ENCODE results near the gene RPS8.

RPS8 gene

GRCh38 chr1:44801491-44802305, 26.4 kb downstream of the RPS8 start:
- TF ChIP-seq, protein P1, sequence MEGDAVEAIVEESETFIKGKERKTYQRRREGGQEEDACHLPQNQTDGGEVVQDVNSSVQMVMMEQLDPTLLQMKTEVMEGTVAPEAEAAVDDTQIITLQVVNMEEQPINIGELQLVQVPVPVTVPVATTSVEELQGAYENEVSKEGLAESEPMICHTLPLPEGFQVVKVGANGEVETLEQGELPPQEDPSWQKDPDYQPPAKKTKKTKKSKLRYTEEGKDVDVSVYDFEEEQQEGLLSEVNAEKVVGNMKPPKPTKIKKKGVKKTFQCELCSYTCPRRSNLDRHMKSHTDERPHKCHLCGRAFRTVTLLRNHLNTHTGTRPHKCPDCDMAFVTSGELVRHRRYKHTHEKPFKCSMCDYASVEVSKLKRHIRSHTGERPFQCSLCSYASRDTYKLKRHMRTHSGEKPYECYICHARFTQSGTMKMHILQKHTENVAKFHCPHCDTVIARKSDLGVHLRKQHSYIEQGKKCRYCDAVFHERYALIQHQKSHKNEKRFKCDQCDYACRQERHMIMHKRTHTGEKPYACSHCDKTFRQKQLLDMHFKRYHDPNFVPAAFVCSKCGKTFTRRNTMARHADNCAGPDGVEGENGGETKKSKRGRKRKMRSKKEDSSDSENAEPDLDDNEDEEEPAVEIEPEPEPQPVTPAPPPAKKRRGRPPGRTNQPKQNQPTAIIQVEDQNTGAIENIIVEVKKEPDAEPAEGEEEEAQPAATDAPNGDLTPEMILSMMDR (conservative IDR thresholded peaks at IDR 0.05), result no peak
- H3K27ac ChIP-seq, result no peak overlapping the region

DNA sequence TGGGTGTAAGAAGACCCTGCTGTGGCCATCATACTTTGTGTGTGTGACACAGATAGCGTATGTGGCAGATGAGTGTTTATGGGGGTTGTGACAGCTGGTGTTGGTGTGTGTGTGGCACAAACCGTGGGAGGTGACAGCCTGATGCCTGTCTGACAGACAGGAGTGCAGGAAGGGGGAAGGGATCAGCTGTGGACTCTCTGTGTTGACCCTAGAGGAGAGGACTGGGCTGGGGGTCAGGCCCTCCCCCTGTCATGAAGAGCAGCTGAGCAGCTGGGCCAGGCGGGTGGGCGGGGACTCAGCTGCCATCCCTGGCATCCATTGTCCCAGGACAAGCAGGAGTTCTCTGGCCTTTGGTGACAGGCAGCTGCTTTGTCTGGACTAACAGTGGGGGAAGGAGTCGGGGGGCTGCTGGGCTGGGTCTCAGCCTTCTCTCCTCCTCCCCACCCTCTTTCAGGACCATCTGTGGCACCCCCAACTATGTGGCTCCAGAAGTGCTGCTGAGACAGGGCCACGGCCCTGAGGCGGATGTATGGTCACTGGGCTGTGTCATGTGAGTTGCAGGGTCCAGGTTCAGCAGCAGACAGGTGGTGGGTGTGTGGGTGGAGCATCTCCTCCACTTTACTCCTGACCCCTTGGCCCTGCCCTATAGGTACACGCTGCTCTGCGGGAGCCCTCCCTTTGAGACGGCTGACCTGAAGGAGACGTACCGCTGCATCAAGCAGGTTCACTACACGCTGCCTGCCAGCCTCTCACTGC, 27.1 kb downstream of the RPS8 start:
- TF ChIP-seq, protein P1 (conservative IDR thresholded peaks at IDR 0.05), result no peak
- H3K27ac ChIP-seq, result no peak overlapping the region

DNA sequence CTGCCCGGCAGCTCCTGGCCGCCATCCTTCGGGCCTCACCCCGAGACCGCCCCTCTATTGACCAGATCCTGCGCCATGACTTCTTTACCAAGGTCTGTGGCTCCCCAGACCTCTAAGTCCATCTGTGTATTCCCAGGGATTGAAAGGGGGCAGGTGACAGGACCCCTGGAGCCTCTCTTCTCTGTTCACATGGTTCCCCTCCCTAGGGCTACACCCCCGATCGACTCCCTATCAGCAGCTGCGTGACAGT, 27.6 kb downstream of the RPS8 start:
- no peak overlapping the region for H3K27ac ChIP-seq
- TF ChIP-seq, protein P1 (conservative IDR thresholded peaks at IDR 0.05), result no peak

DNA sequence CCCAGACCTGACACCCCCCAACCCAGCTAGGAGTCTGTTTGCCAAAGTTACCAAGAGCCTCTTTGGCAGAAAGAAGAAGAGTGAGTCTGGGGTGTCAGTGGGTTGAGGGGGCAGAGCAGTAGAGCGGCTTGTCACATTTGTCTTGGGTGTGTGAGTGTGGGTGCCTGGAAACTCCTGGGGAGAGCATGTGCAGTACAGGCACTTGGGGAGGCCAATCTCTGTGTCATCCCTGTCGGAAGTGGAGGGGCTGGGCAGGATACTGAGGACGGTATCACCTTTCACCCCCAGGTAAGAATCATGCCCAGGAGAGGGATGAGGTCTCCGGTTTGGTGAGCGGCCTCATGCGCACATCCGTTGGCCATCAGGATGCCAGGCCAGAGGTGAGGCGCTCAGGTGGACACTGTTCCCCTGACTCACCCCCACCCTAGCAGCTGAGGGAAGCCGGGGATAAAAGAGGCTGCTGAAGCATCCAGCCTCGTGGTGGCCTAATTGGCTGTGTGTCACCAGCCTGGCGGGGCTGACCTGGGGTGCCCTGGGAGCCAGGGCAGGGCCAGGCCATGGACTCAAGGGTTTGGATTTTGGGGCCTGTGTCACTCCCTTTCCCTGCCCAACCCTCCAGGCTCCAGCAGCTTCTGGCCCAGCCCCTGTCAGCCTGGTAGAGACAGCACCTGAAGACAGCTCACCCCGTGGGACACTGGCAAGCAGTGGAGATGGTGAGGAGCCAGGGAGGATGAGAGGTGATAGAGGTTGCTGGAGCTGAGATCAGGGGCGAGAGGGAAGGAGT, 28.2 kb downstream of the RPS8 start:
- no peak overlapping the region for H3K27ac ChIP-seq
- TF ChIP-seq, protein P1 (conservative IDR thresholded peaks at IDR 0.05), result no peak

DNA sequence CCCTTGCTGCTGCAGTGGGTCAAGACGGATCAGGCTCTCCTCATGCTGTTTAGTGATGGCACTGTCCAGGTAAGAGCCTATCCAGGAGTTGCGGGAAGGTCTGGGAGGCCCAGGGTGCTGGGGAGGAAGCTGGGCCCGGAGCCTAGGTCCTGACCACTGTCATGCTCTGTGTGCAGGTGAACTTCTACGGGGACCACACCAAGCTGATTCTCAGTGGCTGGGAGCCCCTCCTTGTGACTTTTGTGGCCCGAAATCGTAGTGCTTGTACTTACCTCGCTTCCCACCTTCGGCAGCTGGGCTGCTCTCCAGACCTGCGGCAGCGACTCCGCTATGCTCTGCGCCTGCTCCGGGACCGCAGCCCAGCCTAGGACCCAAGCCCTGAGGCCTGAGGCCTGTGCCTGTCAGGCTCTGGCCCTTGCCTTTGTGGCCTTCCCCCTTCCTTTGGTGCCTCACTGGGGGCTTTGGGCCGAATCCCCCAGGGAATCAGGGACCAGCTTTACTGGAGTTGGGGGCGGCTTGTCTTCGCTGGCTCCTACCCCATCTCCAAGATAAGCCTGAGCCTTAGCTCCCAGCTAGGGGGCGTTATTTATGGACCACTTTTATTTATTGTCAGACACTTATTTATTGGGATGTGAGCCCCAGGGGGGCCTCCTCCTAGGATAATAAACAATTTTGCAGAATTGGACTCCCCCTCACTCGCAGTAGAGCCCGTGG, 30.1 kb downstream of the RPS8 start:
- H3K27ac ChIP-seq, result no peak overlapping the region
- TF ChIP-seq, protein P1 (conservative IDR thresholded peaks at IDR 0.05), result no peak

DNA sequence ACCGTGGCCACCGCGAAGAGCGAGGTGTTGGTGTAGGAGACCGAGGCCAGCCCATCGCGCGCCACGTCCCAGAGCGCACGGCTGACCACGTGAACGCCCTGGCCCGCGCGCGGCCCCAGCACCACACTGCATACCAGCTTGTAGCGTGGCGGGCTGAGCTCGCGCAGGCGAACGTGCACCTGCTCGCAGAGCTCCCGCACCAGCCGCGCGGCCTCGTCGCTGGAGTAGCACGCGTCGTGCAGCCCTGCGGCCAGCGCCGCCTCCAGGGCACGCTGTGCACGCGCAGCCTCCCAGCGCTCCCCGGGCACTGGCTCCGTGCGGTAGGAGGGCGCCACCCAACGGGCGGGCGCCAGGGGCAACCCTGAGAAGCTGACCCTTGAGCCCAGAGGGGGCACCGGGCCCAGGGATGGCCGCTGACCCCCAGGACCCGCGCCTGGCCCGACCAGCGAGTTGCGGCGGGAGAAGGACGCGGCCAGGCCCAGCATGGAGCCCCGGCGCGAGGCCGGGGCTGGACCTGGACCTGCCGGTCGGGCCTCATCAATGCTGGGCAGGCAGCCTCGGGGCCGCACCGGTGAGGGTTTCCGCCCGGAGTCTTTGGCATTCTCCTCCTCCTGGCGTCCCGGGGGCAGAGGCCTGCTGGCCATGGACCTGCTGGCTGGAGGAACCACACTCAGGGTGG, 30.8 kb downstream of the RPS8 start:
- TF ChIP-seq, protein P1 (conservative IDR thresholded peaks at IDR 0.05), result no peak
- no peak overlapping the region for H3K27ac ChIP-seq

All from VCaP (cell line).